Right atrium auricular region (tissue), 2 donors: ENCODE measurements around the gene ZCCHC12. TPM values are rescaled to one million over a fixed set of nuclear protein-coding genes. Genes with fewer than 3 reads are reported as not detected.
A peak's percentile ranks its signal among the peaks of the same experiment; 100 is the strongest.

Experiments used
- DNase-seq: peaks from one replicate; pipeline ENCODE4 v3.0.0-alpha.2; 2019; ENCODE audit warnings: low spot score
- H3K27ac ChIP-seq, 2 donors: fragments of 200-600 bp; sonication (generic); 1 replicate in 1 of 2; 2 replicates in 1 of 2; pipeline ENCODE4 v1.5.1; 2016 to 2019
- H3K27me3 ChIP-seq, 2 donors: fragments of 200-600 bp; sonication (generic); one replicate each; pipeline versions ENCODE4 v1.5.1 to v1.6.0; 2017 to 2019
- H3K36me3 ChIP-seq: fragments of 200-600 bp; sonication (generic); one replicate; pipeline ENCODE4 v1.5.1; 2016
- H3K4me1 ChIP-seq, 2 donors: fragments of 200-600 bp; sonication (generic); one replicate each; pipeline versions ENCODE4 v1.5.1 to v1.6.0; 2017 to 2019
- H3K4me3 ChIP-seq, 2 donors: fragments of 200-600 bp; sonication (generic); 1 replicate in 1 of 2; 2 replicates in 1 of 2; pipeline ENCODE4 v1.5.1; 2017 to 2019; ENCODE audit warnings: mild to moderate bottlenecking in 1 of 2, moderate library complexity in 1 of 2
- H3K9me3 ChIP-seq, 2 donors: fragments of 200-600 bp; sonication (generic); one replicate each; pipeline ENCODE4 v1.5.1; 2019
- CTCF ChIP-seq, 2 donors: fragments of 200-600 bp; sonication (generic); IDR thresholded peaks; one replicate each; pipeline ENCODE4 v1.5.1; 2019; ENCODE audit warnings: antibody characterized with exemption in 2 of 2
- total RNA-seq, 2 donors: library from RNA; depleted of rRNA; stranded (reverse); fragments of >200 nt; gene quantifications; one replicate each; pipeline ENCODE4 v1.1.0, GENCODE V29; 2016

ZCCHC12 gene
- total RNA-seq, 2 donors from 2014 or later: 0.19 TPM; not detected in 1

- no peak for DNase-seq
- peak; percentile 46 to 77 for TF ChIP-seq CTCF (IDR thresholded peaks at IDR 0.05)
Measured at GRCh38 chrX:118847676-118848075, 24.1 kb downstream of the ZCCHC12 start.

GRCh38 chrX:118853596-118853995 is 30.0 kb downstream of the ZCCHC12 start:
- H3K9me3 ChIP-seq: no peaks in the 10 kb centered on the region
- H3K36me3 ChIP-seq: no peaks in the 10 kb centered on the region
- TF ChIP-seq CTCF (IDR thresholded peaks at IDR 0.05): no peak
- H3K4me1 ChIP-seq: no peaks in the 10 kb centered on the region
- no peak for DNase-seq
- no peak overlapping the region for H3K4me3 ChIP-seq
- no peak overlapping the region for H3K27ac ChIP-seq
- no peaks in the 10 kb centered on the region for H3K27me3 ChIP-seq

More at GRCh38 chrX:118847676-118848075, 24.1 kb downstream of the ZCCHC12 start:
- no peaks in the 10 kb centered on the region for H3K9me3 ChIP-seq
- no peak overlapping the region for H3K4me3 ChIP-seq
- H3K4me1 ChIP-seq: no peaks in the 10 kb centered on the region
- H3K27ac ChIP-seq: no peak overlapping the region
- no peaks in the 10 kb centered on the region for H3K36me3 ChIP-seq
- no peaks in the 10 kb centered on the region for H3K27me3 ChIP-seq

GRCh38 chrX:118855681-118856310 is 32.2 kb downstream of the ZCCHC12 start:
- H3K9me3 ChIP-seq: no peaks in the 10 kb centered on the region
- no peak for DNase-seq
- no peaks in the 10 kb centered on the region for H3K36me3 ChIP-seq
- no peaks in the 10 kb centered on the region for H3K27me3 ChIP-seq
- TF ChIP-seq CTCF (IDR thresholded peaks at IDR 0.05): no peak
- no peak overlapping the region for H3K27ac ChIP-seq
- no peak overlapping the region for H3K4me3 ChIP-seq
- H3K4me1 ChIP-seq: no peaks in the 10 kb centered on the region

GRCh38 chrX:118857006-118857405 is 33.4 kb downstream of the ZCCHC12 start:
- Histone ChIP-seq H3K4me1 (no peaks in the 10 kb centered on the region), H3K27ac (no peak overlapping the region), H3K9me3 (no peaks in the 10 kb centered on the region), H3K4me3 (no peak overlapping the region), H3K27me3 (no peaks in the 10 kb centered on the region), H3K36me3 (no peaks in the 10 kb centered on the region)
- DNase-seq: no peak
- TF ChIP-seq CTCF (IDR thresholded peaks at IDR 0.05): no peak

- Histone ChIP-seq H3K27ac (no peak overlapping the region), H3K4me3 (no peak overlapping the region), H3K27me3 (no peaks in the 10 kb centered on the region), H3K4me1 (no peaks in the 10 kb centered on the region), H3K9me3 (no peaks in the 10 kb centered on the region), H3K36me3 (no peaks in the 10 kb centered on the region)
- no peak for TF ChIP-seq CTCF (IDR thresholded peaks at IDR 0.05)
- no peak for DNase-seq
Measured at GRCh38 chrX:118861338-118861737, 37.7 kb downstream of the ZCCHC12 start.

- no peak for DNase-seq
- no peak for TF ChIP-seq CTCF (IDR thresholded peaks at IDR 0.05)
- Histone ChIP-seq H3K27ac (no peak overlapping the region), H3K9me3 (no peaks in the 10 kb centered on the region), H3K27me3 (no peaks in the 10 kb centered on the region), H3K4me1 (no peaks in the 10 kb centered on the region), H3K4me3 (no peak overlapping the region), H3K36me3 (no peaks in the 10 kb centered on the region)
Measured at GRCh38 chrX:118862091-118862490, 38.5 kb downstream of the ZCCHC12 start.
